GM18861 (cell line): ENCODE data around the gene SPATA33.
A peak's percentile ranks its signal among the peaks of the same experiment; 100 is the strongest.
"Not testable (repeated sequence)": the region's sequence is repeated elsewhere in the genome, so short reads cannot be mapped to it uniquely, and the experiment has no call there.

Source experiments
- ATAC-seq: cut with Tn5 transposase; IDR thresholded peaks from one replicate; pipeline ENCODE4 v1.9.1; 2021; ENCODE audit not compliant: unreplicated experiment

Gene SPATA33

DNA sequence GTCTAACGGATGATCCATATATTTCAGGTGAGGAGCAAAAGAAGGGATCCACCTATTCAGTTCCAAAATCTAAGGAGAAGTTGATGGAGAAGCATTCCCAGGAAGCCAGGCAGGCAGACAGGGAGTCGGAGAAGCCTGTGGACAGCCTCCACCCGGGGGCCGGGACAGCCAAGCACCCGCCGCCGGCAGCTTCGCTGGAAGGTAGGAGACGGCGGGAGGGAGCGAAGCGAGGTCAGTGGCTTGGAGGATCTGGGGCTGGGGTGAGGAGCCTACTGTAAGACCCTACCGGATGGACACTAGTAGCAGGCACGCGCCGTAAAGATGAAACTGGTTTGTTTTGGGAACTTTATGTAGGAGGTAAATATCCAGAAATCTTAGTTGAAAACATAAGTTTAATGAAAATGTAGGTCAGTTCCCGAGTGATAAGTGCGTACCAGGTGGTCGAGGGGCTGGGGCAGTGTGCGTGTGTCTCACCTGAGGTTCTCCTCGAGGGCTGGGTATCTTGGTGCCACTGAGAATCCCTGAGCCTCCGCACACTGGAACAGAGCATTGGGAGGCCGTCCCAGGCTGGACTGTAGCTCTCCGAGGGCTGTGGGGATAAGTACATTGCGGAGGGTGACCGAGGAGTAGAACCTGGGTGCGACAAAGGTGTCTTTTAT, 714 bp downstream of the SPATA33 start:
- no peak for ATAC-seq

- no peak for ATAC-seq
These were observed 2.5 kb downstream of the SPATA33 start for GRCh38 chr16:89660146-89660545.

GRCh38 chr16:89661215-89661614, 3.6 kb downstream of the SPATA33 start:
- no peak for ATAC-seq

GRCh38 chr16:89664238-89664637, 6.6 kb downstream of the SPATA33 start:
- ATAC-seq, result not testable (repeated sequence)

DNA sequence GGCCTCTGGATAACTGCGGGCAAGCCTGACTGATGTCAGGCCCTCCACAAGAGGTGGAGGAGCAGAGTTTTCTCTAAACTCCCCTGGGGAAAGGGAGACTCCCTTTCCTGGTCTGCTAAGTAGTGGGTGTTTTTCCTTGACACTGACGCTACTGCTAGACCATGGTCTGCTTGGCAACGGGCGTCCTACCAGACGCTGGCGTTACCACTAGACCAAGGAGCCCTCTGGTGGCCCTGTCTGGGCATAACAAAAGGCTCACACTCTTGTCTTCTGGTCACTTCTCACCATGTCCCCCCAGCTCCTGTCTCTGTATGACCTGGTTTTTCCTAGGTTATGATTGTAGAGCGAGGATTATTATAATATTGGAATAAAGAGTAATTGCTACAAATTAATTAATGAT, 9.4 kb downstream of the SPATA33 start:
- ATAC-seq, result not testable (repeated sequence)

DNA sequence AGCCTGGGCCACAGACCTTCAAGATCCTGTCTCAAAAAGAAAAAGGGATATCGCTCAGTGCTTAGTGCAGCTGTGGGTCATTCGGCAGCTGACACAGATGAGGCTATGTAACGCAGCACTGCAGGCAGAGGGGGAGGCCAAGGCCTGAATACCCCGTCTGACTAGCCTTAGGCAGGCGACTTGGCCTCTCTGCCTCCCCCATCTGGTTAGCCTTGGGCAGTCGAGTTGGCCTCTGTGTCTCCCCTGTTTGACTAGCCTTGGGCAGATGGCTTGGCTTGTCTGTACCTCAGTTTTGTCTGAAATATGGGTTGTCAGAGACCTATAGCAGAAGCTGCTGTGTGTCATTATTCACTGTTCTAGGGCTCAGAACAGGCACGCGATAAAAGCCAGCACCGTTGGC, 10.0 kb downstream of the SPATA33 start:
- no peak for ATAC-seq

GRCh38 chr16:89668790-89669158, 11.1 kb downstream of the SPATA33 start:
- ATAC-seq, result no peak

DNA sequence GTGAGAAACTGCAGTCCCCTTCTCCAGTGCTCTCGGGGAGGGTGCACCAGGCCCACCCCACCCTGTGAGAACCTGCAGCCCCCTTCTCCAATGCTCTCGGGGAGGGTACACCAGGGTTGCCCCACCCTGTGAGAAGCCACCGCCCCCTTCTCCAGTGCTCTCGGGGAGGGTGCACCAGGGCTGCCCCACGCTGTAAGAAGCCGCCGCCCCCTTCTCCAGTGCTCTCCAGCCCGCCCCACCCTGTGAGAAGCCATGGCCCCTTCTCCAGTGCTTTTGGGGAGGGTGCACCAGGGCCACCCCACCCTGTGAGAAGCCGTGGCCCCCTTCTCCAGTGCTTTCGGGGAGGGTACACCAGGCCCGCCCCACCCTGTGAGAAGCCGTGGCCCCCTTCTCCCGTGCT, 12.1 kb downstream of the SPATA33 start:
- ATAC-seq, result no peak

DNA sequence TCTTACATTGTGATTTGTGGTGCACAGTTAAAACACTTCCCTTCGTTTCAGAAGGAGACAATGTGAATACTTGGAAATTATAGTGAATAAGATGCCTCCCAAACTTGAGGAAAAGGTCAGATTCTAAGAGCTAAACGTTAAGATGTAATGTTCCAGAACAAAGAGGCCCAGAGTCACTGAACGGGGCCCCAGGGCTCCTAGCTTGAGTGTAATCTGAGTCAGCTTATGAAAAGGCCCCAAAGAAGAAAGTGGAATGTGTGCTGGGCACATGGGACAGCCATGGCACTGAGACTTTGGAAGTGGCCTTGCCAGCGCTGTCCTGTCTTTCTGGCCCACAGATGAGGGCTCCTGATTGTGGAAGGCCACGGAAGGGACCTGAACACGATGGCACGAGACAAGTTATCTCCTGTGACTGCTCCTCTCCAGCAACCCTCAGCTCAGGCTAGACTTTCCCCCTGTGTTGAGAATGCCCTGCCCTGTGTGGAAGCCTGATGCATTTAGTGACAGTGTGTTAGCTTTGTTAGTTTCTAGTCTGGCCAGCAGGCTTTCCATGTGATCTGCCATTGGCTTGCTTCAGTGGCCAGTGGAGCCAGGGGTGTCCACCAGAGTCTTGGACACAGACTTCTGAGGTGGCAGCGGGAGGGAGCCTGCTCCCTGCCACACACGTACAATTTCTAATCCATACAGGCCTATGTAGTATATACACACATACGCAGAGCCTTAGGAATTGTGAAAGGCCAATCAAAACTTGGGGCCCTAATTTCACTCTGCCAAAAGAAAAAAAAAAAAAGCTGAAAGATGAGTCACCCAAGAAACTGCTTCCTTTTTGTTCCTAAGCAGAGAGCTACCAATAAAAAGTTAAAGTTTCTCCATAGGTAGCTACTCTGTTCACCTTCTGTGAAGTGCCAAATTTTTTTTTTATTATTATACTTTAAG, 13.1 kb downstream of the SPATA33 start:
- ATAC-seq, result no peak

DNA sequence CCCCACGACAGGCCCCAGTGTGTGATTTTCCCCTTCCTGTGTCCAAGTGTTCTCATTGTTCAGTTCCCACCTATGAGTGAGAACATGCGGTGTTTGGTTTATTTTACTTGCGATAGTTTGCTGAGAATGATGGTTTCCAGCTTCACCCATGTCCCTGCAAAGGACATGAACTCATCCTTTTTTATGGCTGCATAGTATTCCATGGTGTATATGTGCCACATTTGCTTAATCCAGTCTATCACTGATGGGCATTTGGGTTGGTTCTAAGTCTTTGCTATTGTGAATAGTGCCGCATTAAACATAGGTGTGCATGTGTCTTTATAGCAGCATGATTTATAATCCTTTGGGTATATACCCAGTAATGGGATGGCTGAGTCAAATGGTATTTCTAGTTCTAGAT, 13.9 kb downstream of the SPATA33 start:
- not testable (repeated sequence) for ATAC-seq

DNA sequence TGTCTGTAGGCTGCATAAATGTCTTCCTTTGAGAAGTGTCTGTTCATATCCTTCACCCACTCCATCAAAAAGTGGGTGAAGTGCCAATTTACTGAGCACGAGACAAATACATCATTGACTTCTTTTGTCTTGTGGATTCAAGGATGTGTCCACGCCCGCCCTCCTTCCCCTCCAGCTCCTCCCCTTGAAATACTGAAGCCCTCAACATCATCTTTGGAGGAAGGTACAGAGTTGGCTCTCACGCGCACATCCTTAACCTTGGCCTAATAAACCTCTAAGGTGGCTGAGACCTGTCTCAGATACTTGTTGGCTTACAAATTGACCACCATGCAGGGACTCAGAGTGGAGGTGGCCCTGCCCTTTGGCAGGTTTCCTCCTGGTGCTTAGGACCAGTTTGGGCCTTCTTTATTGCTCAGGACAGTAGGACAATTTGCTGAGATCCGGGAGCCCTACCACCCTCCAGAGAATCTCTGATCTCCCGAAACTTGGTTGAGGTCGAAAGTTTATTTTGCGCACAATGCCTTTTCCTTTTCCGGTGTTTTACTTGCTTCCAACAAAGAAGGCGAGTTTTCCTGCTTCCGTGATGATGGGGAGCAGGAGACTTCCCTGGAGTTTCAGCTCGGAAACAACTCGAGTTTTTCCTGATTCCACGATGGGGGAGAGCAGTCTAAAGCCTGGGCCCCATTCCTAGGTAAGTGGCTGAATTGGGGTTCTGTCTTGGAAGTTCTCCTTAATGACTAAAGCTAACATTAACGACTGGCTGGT, 14.7 kb downstream of the SPATA33 start:
- no peak for ATAC-seq

- ATAC-seq, result no peak
These were observed 20.6 kb downstream of the SPATA33 start for GRCh38 chr16:89678258-89678657.

DNA sequence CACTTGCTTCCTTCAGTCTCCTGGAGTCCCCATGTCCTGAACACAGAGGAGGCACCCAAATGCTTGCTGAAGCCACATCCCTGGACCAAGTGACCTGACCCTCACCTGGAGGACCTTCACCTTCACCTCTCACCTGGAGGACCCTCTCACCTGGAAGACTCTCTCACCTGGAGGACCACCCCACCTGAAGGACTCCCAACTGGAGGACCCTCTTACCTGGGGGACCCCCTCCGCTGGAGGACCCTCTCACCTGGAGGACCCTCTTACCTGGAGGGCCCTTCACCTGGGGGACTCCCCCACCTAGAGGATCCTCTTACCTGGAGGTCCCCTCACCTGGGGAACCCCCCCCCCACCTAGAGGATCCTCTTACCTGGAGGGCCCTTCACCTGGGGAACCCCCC, 28.3 kb downstream of the SPATA33 start:
- ATAC-seq, result no peak

DNA sequence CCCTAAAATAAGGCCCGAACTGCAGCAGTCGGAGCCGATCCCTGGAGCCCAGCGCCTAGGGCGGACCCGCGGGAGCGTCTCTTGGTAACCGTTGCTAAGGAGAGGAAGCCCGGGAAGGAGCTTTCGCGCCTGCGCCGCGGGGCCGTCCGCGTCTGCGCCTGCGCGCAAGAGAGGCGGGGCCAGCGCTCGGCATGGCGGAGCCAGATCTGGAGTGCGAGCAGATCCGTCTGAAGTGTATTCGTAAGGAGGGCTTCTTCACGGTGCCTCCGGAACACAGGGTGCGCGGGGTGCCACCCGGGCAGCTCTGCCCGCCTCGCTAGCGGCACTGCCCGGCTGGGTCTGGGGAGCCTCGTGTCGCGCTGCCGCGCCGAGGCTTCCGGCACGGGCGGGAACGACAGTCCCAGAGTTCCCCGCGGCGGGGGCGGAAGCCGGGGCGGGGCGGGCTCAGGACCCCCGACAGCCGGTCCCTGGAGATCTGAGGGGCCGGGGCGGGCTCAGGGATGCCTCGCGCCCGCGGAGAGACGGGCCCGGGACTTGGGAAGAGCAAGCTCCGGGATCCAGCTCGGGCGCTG, 29.0 kb downstream of the SPATA33 start, which contains the start of gene CDK10:
Gene CDK10, plus strand, starts transcription at position 170 of the 572 bp plus-strand sequence. Its CDS starts 22 bp downstream, at position 192.
- ATAC-seq, result peak; percentile 68

DNA sequence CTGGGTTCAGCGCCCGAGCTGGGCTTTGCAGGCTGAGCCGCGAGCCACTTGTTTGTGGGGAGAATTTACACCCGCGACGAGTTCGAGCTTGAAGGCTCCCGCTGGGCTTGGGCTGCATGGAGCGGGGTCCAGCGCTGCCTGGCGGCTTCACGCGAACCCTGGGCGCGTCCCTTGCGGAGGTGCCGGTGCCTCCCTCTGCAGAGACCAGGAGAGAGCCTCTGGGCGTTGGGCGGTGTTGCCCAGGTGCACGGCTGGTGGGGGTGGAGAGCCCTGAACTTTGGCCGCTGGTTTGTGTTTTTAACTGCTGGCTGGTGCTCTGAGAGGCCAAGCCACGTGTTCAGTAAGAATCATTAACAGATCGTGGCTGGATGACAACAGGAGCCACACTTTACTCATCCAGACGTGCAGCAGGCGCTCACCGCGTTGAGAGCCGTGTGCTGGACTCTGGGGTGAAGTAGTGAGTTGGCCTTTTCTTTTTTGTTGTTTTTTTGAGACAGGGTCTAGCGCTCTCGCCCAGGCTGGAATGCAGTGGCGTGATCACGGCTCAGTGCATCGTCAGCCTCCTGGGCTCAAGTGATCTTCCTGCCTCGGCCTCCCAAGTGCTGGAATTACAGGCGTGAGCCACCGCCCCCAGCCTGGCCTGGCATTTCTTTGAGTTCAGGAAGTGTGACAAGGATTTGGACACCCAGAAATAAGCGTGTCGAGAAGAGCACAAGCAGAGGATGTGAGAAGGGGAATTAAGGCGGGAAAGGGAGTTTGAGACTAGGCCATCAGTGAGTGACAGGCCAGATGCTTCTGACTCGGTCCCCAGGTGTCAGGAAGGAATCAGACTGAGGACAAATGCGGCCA, 29.7 kb downstream of the SPATA33 start:
- peak; percentile 41 for ATAC-seq

DNA sequence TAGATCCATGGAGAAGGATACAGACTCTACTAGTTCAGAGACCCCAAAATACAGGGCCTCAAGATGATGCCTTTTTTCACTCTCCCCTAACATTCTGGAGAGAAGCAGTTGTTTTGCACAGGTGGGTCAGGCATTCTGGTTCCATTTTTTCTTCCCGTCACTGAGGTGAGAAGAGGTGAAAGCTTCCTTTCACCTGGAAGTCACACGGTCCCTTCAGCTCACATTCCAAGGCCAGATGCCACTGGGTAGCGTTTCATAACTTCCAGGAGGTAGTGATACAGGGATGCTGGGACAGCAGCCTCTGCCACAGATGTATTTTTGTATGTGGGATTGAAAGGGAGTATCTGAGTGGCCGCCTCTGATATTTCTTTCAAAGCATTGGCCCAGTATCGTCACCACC, 30.8 kb downstream of the SPATA33 start:
- ATAC-seq, result no peak

GRCh38 chr16:89689142-89689541, 31.5 kb downstream of the SPATA33 start:
- ATAC-seq, result no peak

- not testable (repeated sequence) for ATAC-seq
These were observed 32.0 kb downstream of the SPATA33 start for GRCh38 chr16:89689621-89690020.

GRCh38 chr16:89690392-89690901, 32.8 kb downstream of the SPATA33 start:
- ATAC-seq, result no peak
